Measurements from ENCODE around the gene ATP6V0D1. TPM values are rescaled to one million over a fixed set of nuclear protein-coding genes. Genes with fewer than 3 reads are reported as not detected.
A peak's percentile ranks its signal among the peaks of the same experiment; 100 is the strongest.

ATP6V0D1 gene
- total and polyA plus RNA-seq, 2 of the 4 experiments (the other 2 are of a cell fraction) = 112 to 124 TPM

DNA sequence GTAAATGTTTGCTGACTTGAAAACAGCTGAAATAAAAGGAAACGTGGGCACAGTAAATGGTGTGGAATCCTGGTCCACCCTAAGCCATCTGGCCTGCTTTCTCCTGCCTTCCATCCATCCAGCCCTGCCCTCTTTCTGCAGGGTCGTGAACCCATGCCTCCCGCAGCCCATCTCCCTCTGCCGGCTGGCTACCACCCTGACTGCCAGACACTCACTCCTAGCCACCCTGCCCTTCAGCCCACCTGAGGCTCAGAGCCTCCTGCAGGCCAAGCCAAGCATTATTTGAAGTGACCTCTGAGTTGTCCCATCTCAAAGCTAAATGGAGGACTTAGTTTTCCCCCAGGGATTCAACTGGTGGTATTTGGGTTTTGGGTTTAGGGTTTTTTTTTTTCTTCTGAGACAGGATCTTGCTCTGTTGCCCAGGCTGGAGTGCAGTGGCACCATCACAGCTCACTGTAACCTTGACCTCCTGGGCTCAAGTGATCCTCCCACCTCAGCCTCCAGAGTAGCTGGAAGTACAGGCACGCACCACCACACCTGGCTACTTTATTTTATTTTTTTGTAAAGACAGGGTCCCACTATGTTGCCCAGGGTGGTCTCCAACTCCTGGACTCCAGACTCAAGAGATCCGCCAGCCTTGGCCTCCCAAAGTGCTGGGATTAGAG lies 73.0 kb downstream of the ATP6V0D1 start:
- peaks cover 12% of the 10 kb centered on the region for H3K9me1 ChIP-seq (ENCODE audit: insufficient read depth, low read length)
- whole genome bisulfite sequencing, 2 experiments (ENCODE audit: extremely low coverage in 2 of 2, insufficient read length in 1 of 2) = 80% methylated on average over 1 of the region's 6 CpGs; no CpG with 5 or more reads in 1 of the 2 experiments
- intact Hi-C loops (cut with micrococcal nuclease) = no loop called here
- peaks cover 17% of the 10 kb centered on the region for H3K4me1 ChIP-seq (ENCODE audit: control insufficient read depth, insufficient read depth, low read length)
- ATAC-seq (ENCODE audit: low read depth) (no peak), DNase-seq (no peak)
- TF ChIP-seq, protein P1, sequence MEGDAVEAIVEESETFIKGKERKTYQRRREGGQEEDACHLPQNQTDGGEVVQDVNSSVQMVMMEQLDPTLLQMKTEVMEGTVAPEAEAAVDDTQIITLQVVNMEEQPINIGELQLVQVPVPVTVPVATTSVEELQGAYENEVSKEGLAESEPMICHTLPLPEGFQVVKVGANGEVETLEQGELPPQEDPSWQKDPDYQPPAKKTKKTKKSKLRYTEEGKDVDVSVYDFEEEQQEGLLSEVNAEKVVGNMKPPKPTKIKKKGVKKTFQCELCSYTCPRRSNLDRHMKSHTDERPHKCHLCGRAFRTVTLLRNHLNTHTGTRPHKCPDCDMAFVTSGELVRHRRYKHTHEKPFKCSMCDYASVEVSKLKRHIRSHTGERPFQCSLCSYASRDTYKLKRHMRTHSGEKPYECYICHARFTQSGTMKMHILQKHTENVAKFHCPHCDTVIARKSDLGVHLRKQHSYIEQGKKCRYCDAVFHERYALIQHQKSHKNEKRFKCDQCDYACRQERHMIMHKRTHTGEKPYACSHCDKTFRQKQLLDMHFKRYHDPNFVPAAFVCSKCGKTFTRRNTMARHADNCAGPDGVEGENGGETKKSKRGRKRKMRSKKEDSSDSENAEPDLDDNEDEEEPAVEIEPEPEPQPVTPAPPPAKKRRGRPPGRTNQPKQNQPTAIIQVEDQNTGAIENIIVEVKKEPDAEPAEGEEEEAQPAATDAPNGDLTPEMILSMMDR (conservative IDR thresholded peaks at IDR 0.05; ENCODE audit: low read depth, low read length) = 0 out of 2 replicates have a peak, but pooled peaks have one; percentile 2
- TF ChIP-seq BHLHE40 (IDR thresholded peaks at IDR 0.05; ENCODE audit: low read depth, low read length) = no peak
- peak overlapping the region in 1 of 2 experiments; percentile 60; a peak in 2 of 4 replicates for H4K8ac ChIP-seq (ENCODE audit: low read depth in 2 of 2, low read length in 2 of 2)
- H4K5ac ChIP-seq (ENCODE audit: low read depth, low read length) = no peak overlapping the region
- no peak overlapping the region for H3K4me3 ChIP-seq (ENCODE audit: insufficient read depth, low read depth, low read length)
- BruUV-seq (replicated peaks) = no TSS peak
- no peak overlapping the region for H3K4me2 ChIP-seq (ENCODE audit: low read depth, low read length)
- H2AK5ac ChIP-seq (ENCODE audit: low read depth, low read length) = peak overlapping the region; percentile 84; the same call in 1 of the 2 replicates
- H4K91ac ChIP-seq (ENCODE audit: insufficient read depth, low read depth, low read length) = no peak overlapping the region
- H3K9ac ChIP-seq (ENCODE audit: low read depth, low read length) = no peak overlapping the region
- no peak overlapping the region for H3K56ac ChIP-seq (ENCODE audit: extremely low read depth, insufficient read depth, low read length)
- in situ Hi-C loops (cut with MboI; ENCODE audit: low sequenced_read_pairs) = no loop called here
- H4K20me1 ChIP-seq (ENCODE audit: insufficient read depth, low read length) = no peaks in the 10 kb centered on the region
- ChIA-PET CTCF (interaction anchor here (1.2 to 1.8 kb wide), 3 partner anchors 8 to 20 kb away, joined by 3 to 5 read pairs (median 4); no protein-coding TSS in a partner anchor), POLR2A (ENCODE audit: unreplicated experiment) (no interaction called here)
- H3K4ac ChIP-seq (ENCODE audit: low read depth, low read length) = no peak overlapping the region; the same call in 1 of the 2 replicates
- no peak overlapping the region for H3K23ac ChIP-seq (ENCODE audit: low read depth, low read length)
- no peak overlapping the region for H2BK15ac ChIP-seq (ENCODE audit: low read depth, low read length)
- peaks cover 0 to 10% of the 10 kb centered on the region in 2 experiments; a peak in 2 of 4 replicates for H3K79me1 ChIP-seq (ENCODE audit: low read depth in 1 of 2, low read length in 2 of 2)
- dilution Hi-C loops (cut with HindIII; ENCODE audit: low sequenced_read_pairs, unreplicated experiment) = no loop called here
- H3K36me3 ChIP-seq (ENCODE audit: control insufficient read depth, insufficient read depth, low read length) = no peaks in the 10 kb centered on the region
- H2AK9ac ChIP-seq (replicated peaks; ENCODE audit: low read depth, low read length, poor library complexity) = no peak overlapping the region
- no peak overlapping the region for H3K27ac ChIP-seq (ENCODE audit: insufficient read depth, low read length)
- H2BK20ac ChIP-seq (ENCODE audit: low read depth, low read length) = no peak overlapping the region
- H3K9me3 ChIP-seq (ENCODE audit: control insufficient read depth, insufficient read depth, low read length) = no peaks in the 10 kb centered on the region
- peak overlapping the region; percentile 76; the same call in 1 of the 2 replicates for H2BK120ac ChIP-seq (ENCODE audit: low read depth, low read length)
- H3K27me3 ChIP-seq (ENCODE audit: control insufficient read depth, insufficient read depth, low read length) = no peaks in the 10 kb centered on the region
- no peak overlapping the region for H3K18ac ChIP-seq (ENCODE audit: low read depth, low read length)
- H2BK5ac ChIP-seq (ENCODE audit: low read depth, low read length, poor library complexity, severe bottlenecking) = no peak overlapping the region
- peak overlapping the region; percentile 88 for H2AFZ ChIP-seq (replicated peaks; ENCODE audit: low read length, poor library complexity)
- H3K14ac ChIP-seq (replicated peaks; ENCODE audit: low read depth, low read length) = peak overlapping the region; percentile 52; the same call in 1 of the 2 replicates
